HuH-7.5 (cell line): Measurements from ENCODE around the gene TRMU.

Experiments
- DNase-seq: peaks from one replicate; pipeline ENCODE4 v3.0.0; 2011; ENCODE audit warnings: low spot score

Gene TRMU

GRCh38 chr22:46369716-46370583 is 34.4 kb downstream of the TRMU start:
- no peak for DNase-seq

- no peak for DNase-seq
Measured at GRCh38 chr22:46370584-46371291, 35.2 kb downstream of the TRMU start.

- no peak for DNase-seq
Measured at GRCh38 chr22:46371623-46372226, 36.2 kb downstream of the TRMU start.

- DNase-seq: no peak
Measured at GRCh38 chr22:46372686-46373085, 37.2 kb downstream of the TRMU start.

- DNase-seq: no peak
Measured at GRCh38 chr22:46373159-46373558, 37.6 kb downstream of the TRMU start.

GRCh38 chr22:46373921-46374662 is 38.6 kb downstream of the TRMU start:
- no peak for DNase-seq

GRCh38 chr22:46374663-46375474 is 39.4 kb downstream of the TRMU start:
- DNase-seq: no peak

GRCh38 chr22:46376111-46376510 is 40.6 kb downstream of the TRMU start:
- no peak for DNase-seq

GRCh38 chr22:46376908-46377524 is 41.5 kb downstream of the TRMU start:
- DNase-seq: no peak

GRCh38 chr22:46377525-46378425 is 42.3 kb downstream of the TRMU start:
- peak; percentile 98 for DNase-seq

GRCh38 chr22:46378426-46379065 is 43.0 kb downstream of the TRMU start:
- no peak for DNase-seq

- peak; percentile 75 for DNase-seq
Measured at GRCh38 chr22:46379066-46379930, 43.8 kb downstream of the TRMU start.

GRCh38 chr22:46380069-46380468 is 44.6 kb downstream of the TRMU start:
- no peak for DNase-seq

- no peak for DNase-seq
Measured at GRCh38 chr22:46380581-46380980, 45.1 kb downstream of the TRMU start.

- no peak for DNase-seq
Measured at GRCh38 chr22:46381142-46381541, 45.6 kb downstream of the TRMU start.

- DNase-seq: no peak
Measured at GRCh38 chr22:46381731-46382130, 46.2 kb downstream of the TRMU start.

- DNase-seq: no peak
Measured at GRCh38 chr22:46382524-46382923, 47.0 kb downstream of the TRMU start.

GRCh38 chr22:46386312-46386711 is 50.8 kb downstream of the TRMU start:
- DNase-seq: no peak
